HepG2 (cell line): ENCODE data around the gene RANBP3. TPM values are rescaled to one million over a fixed set of nuclear protein-coding genes. Genes with fewer than 3 reads are reported as not detected.

Experiments used
- AKAP8 ChIP-seq: sonication (generic); formaldehyde crosslinking; IDR thresholded peaks from 2 replicates; pipeline ENCODE4 v1.5.1; 2020; ENCODE audit warnings: mild to moderate bottlenecking, missing genetic modification reagents
- BORCS8-MEF2B ChIP-seq: sonication (generic); formaldehyde crosslinking; IDR thresholded peaks from 2 replicates; pipeline ENCODE4 v1.8.0; 2022; ENCODE audit warnings: mild to moderate bottlenecking, missing genetic modification reagents
- ERF ChIP-seq: IDR thresholded peaks from 2 replicates; pipeline ENCODE4 v1.6.1; 2018; ENCODE audit warnings: missing biosample characterization, missing genetic modification reagents
- GABPA ChIP-seq, 2 experiments: IDR thresholded peaks; 2 replicates each; pipeline ENCODE4 v1.6.1; 2011 to 2016; ENCODE audit warnings: low read depth in 2 of 2, low read length in 1 of 2, missing biosample characterization in 1 of 2, missing genetic modification characterization in 1 of 2
- GATAD2A ChIP-seq: IDR thresholded peaks from 2 replicates; pipeline ENCODE4 v1.6.1; 2016
- GZF1 ChIP-seq: sonication (generic); formaldehyde crosslinking; IDR thresholded peaks from 2 replicates; pipeline ENCODE4 v1.5.1; 2020; ENCODE audit warnings: mild to moderate bottlenecking, missing genetic modification reagents
- HDAC2 ChIP-seq: sonication (generic); formaldehyde crosslinking; IDR thresholded peaks from 2 replicates; pipeline ENCODE4 v1.4.0; 2020; ENCODE audit warnings: missing genetic modification reagents
- HMG20B ChIP-seq: conservative IDR thresholded peaks from 2 replicates; pipeline ENCODE4 v1.6.1; 2016; ENCODE audit warnings: missing genetic modification reagents, missing compliant biosample characterization
- IRF9 ChIP-seq: sonication (generic); formaldehyde crosslinking; IDR thresholded peaks from 2 replicates; pipeline ENCODE4 v1.8.0; 2022; ENCODE audit warnings: missing genetic modification reagents, mild to moderate bottlenecking, borderline replicate concordance
- JARID2 ChIP-seq: sonication (generic); formaldehyde crosslinking; IDR thresholded peaks from 2 replicates; pipeline ENCODE4 v1.8.1; 2023; ENCODE audit warnings: missing genetic modification reagents, inconsistent platforms; ENCODE audit not compliant: insufficient replicate concordance
- KAT2B ChIP-seq: fragments of 150-350 bp; IDR thresholded peaks from 2 replicates; pipeline ENCODE4 v1.6.1; 2014; ENCODE audit warnings: low read depth, low read length, borderline replicate concordance
- NCOA1 ChIP-seq: sonication (generic); formaldehyde crosslinking; IDR thresholded peaks from 2 replicates; pipeline ENCODE4 v1.9.0; 2021; ENCODE audit warnings: missing genetic modification reagents
- PRMT3 ChIP-seq: sonication (generic); formaldehyde crosslinking; IDR thresholded peaks from 2 replicates; pipeline ENCODE4 v1.8.1; 2022; ENCODE audit warnings: low read depth, mild to moderate bottlenecking, moderate library complexity, missing genetic modification reagents, borderline replicate concordance
- SATB2 ChIP-seq: sonication (generic); formaldehyde crosslinking; IDR thresholded peaks from 2 replicates; pipeline ENCODE4 v1.5.0; 2020; ENCODE audit warnings: missing genetic modification reagents
- SMC3 ChIP-seq: IDR thresholded peaks from 2 replicates; pipeline ENCODE4 v1.6.1; 2011; ENCODE audit warnings: low read length, improper control_type of control experiment
- ZNF430 ChIP-seq: sonication (generic); formaldehyde crosslinking; IDR thresholded peaks from 2 replicates; pipeline ENCODE4 v1.9.0; 2021; ENCODE audit warnings: mild to moderate bottlenecking, missing genetic modification reagents
- ZNF773 ChIP-seq: sonication (generic); formaldehyde crosslinking; IDR thresholded peaks from 2 replicates; pipeline ENCODE4 v1.4.0; 2020; ENCODE audit warnings: missing genetic modification reagents, borderline replicate concordance
- ZNF816 ChIP-seq: sonication (generic); formaldehyde crosslinking; IDR thresholded peaks from 2 replicates; pipeline ENCODE4 v1.8.0; 2022; ENCODE audit warnings: missing genetic modification reagents, mild to moderate bottlenecking, borderline replicate concordance
- polyA plus RNA-seq, 8 experiments: library from polyadenylated mRNA; depleted of rRNA in 3 of 8; stranded (reverse) in 7 of 8; unstranded in 1 of 8; fragments of >200 nt; fragmentation: Illumina TruSeq in 4 of 8; extraction: Trizol in 4 of 8; gene quantifications; 2 replicates each; pipeline versions ENCODE4 v1.2.1 to v1.2.3, GENCODE V29; 2011 to 2016; ENCODE audit warnings: low read depth in 4 of 8, missing spikeins in 1 of 8, mixed read lengths in 1 of 8; ENCODE audit not compliant: insufficient read depth in 1 of 8
- total RNA-seq, 5 experiments: library from RNA; depleted of rRNA; stranded (reverse); fragments of >200 nt; fragmentation: Illumina TruSeq; extraction: Trizol; gene quantifications; 2 replicates each; pipeline ENCODE4 v1.2.3, GENCODE V29; 2016; ENCODE audit warnings: low read depth in 1 of 5
- TF ChIP-seq, protein P1 (sequence below): sonication (generic); formaldehyde crosslinking; IDR thresholded peaks from 2 replicates; pipeline ENCODE4 v1.4.0; 2020; ENCODE audit warnings: mild to moderate bottlenecking, missing genetic modification reagents
- TF ChIP-seq, protein P2 (sequence below): IDR thresholded peaks from 2 replicates; pipeline ENCODE4 v1.6.1; 2016; ENCODE audit warnings: low read depth, missing genetic modification reagents, missing compliant biosample characterization

The RANBP3 gene
- total and polyA plus RNA-seq, 2 of the 13 experiments (the other 11 are each of a cell fraction or from before 2014, with no cell fraction given), result 39.5 to 149 TPM

DNA sequence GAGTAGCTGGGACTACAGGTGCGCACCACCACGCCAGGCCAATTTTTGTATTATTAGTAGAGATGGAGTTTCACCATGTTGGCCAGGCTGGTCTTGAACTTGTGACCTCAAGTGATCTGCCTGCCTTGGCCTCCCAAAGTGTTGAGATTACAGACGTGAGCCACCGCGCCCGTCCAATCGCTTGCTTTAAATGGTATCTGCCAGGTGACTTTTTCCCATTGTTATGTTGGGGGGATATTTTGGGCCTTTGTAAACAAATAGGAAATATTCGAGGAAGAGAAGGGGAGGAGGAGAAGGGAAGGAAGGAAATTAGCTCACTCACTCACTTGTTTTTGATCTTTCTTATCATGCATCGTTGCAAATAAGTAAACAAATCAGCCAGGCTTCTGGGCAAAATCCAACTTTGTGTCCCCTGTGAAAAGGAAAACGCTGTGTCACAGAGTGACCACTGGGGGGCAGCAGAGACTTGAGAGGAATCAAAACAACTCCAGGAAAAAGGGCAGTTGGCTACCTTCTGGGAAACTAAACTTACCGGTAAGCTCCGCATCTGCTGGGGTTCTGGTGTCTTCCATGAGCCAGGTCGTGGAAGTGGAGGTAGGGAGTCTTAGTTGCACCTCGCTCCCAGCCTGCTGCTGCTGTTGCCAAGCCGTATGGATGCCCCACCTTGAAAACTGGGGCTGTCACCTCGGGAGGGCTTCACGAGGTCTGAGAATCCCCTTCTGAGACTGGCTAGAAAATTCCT is 9.3 kb upstream of the RANBP3 start (continued):
- TF ChIP-seq, protein P1, sequence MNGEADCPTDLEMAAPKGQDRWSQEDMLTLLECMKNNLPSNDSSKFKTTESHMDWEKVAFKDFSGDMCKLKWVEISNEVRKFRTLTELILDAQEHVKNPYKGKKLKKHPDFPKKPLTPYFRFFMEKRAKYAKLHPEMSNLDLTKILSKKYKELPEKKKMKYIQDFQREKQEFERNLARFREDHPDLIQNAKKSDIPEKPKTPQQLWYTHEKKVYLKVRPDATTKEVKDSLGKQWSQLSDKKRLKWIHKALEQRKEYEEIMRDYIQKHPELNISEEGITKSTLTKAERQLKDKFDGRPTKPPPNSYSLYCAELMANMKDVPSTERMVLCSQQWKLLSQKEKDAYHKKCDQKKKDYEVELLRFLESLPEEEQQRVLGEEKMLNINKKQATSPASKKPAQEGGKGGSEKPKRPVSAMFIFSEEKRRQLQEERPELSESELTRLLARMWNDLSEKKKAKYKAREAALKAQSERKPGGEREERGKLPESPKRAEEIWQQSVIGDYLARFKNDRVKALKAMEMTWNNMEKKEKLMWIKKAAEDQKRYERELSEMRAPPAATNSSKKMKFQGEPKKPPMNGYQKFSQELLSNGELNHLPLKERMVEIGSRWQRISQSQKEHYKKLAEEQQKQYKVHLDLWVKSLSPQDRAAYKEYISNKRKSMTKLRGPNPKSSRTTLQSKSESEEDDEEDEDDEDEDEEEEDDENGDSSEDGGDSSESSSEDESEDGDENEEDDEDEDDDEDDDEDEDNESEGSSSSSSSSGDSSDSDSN (CRISPR knock-in tag), result 0 out of 2 replicates have a peak, but pooled peaks have one; percentile 29
- peak; percentile 78 for TF ChIP-seq GATAD2A (CRISPR knock-in tag)
- TF ChIP-seq SATB2 (CRISPR knock-in tag), result no peak
- TF ChIP-seq BORCS8-MEF2B (CRISPR knock-in tag), result no peak
- peak; percentile 95 for TF ChIP-seq SMC3
- TF ChIP-seq ZNF773 (CRISPR knock-in tag), result no peak
- TF ChIP-seq ZNF816 (CRISPR knock-in tag), result no peak
- TF ChIP-seq GZF1 (CRISPR knock-in tag), result peak; percentile 92
- TF ChIP-seq NCOA1 (CRISPR knock-in tag), result no peak
- TF ChIP-seq, protein P2, sequence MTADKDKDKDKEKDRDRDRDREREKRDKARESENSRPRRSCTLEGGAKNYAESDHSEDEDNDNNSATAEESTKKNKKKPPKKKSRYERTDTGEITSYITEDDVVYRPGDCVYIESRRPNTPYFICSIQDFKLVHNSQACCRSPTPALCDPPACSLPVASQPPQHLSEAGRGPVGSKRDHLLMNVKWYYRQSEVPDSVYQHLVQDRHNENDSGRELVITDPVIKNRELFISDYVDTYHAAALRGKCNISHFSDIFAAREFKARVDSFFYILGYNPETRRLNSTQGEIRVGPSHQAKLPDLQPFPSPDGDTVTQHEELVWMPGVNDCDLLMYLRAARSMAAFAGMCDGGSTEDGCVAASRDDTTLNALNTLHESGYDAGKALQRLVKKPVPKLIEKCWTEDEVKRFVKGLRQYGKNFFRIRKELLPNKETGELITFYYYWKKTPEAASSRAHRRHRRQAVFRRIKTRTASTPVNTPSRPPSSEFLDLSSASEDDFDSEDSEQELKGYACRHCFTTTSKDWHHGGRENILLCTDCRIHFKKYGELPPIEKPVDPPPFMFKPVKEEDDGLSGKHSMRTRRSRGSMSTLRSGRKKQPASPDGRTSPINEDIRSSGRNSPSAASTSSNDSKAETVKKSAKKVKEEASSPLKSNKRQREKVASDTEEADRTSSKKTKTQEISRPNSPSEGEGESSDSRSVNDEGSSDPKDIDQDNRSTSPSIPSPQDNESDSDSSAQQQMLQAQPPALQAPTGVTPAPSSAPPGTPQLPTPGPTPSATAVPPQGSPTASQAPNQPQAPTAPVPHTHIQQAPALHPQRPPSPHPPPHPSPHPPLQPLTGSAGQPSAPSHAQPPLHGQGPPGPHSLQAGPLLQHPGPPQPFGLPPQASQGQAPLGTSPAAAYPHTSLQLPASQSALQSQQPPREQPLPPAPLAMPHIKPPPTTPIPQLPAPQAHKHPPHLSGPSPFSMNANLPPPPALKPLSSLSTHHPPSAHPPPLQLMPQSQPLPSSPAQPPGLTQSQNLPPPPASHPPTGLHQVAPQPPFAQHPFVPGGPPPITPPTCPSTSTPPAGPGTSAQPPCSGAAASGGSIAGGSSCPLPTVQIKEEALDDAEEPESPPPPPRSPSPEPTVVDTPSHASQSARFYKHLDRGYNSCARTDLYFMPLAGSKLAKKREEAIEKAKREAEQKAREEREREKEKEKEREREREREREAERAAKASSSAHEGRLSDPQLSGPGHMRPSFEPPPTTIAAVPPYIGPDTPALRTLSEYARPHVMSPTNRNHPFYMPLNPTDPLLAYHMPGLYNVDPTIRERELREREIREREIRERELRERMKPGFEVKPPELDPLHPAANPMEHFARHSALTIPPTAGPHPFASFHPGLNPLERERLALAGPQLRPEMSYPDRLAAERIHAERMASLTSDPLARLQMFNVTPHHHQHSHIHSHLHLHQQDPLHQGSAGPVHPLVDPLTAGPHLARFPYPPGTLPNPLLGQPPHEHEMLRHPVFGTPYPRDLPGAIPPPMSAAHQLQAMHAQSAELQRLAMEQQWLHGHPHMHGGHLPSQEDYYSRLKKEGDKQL (CRISPR knock-in tag), result 0 out of 2 replicates have a peak, but pooled peaks have one; percentile 25
- 0 out of 2 replicates have a peak, but pooled peaks have one; percentile 27 for TF ChIP-seq AKAP8 (CRISPR knock-in tag)
- peak; percentile 61; the same call in 1 of the 2 replicates for TF ChIP-seq HDAC2 (CRISPR knock-in tag)
- TF ChIP-seq HMG20B (CRISPR knock-in tag), result no peak
- no peak for TF ChIP-seq IRF9 (CRISPR knock-in tag)
- no peak for TF ChIP-seq GABPA (IDR thresholded peaks at IDR 0.05; ENCODE audit: low read depth, low read length)
- no peak for TF ChIP-seq GABPA (CRISPR knock-in tag; IDR thresholded peaks at IDR 0.05; ENCODE audit: low read depth)
- TF ChIP-seq JARID2, result no peak
- TF ChIP-seq ERF (CRISPR knock-in tag), result peak; percentile 70; the same call in 1 of the 2 replicates
- 0 out of 2 replicates have a peak, but pooled peaks have one; percentile 18 for TF ChIP-seq ZNF430
- no peak for TF ChIP-seq KAT2B
- TF ChIP-seq PRMT3 (CRISPR knock-in tag), result no peak
